Large intestine (tissue), 3 donors: Measurements from ENCODE around the gene MYH11. TPM values are rescaled to one million over a fixed set of nuclear protein-coding genes. Genes with fewer than 3 reads are reported as not detected.
A peak's percentile ranks its signal among the peaks of the same experiment; 100 is the strongest.

Experiments
- DNase-seq, 2 donors: peaks; one replicate each; pipeline versions ENCODE4 v3.0.0 to v3.0.0-alpha.2; 2013
- H3K27ac ChIP-seq: one replicate; pipeline ENCODE4 v1.5.1; 2013; ENCODE audit warnings: low read length
- H3K27me3 ChIP-seq: 2 replicates; pipeline ENCODE4 v1.6.1; 2013; ENCODE audit warnings: low read length; ENCODE audit not compliant: control insufficient read depth, insufficient read depth
- H3K36me3 ChIP-seq: 2 replicates; pipeline ENCODE4 v1.6.1; 2013; ENCODE audit warnings: low read length; ENCODE audit not compliant: control insufficient read depth, insufficient read depth
- H3K4me1 ChIP-seq: one replicate; pipeline ENCODE4 v1.6.1; 2013; ENCODE audit warnings: low read length; ENCODE audit not compliant: control insufficient read depth, insufficient read depth
- H3K4me3 ChIP-seq: one replicate; pipeline ENCODE4 v1.5.1; 2013; ENCODE audit warnings: low read length
- H3K9me3 ChIP-seq: one replicate; pipeline ENCODE4 v1.6.1; 2013; ENCODE audit warnings: mild to moderate bottlenecking, low read depth, low read length, moderate library complexity; ENCODE audit not compliant: control insufficient read depth
- WGBS: methylation state at CpG from one replicate; pipeline ENCODE4 v1.1.5; 2013; ENCODE audit warnings: low lambda C conversion rate; ENCODE audit not compliant: insufficient coverage; 5-methylcytosine and 5-hydroxymethylcytosine counted together
- polyA plus RNA-seq: library from polyadenylated mRNA; unstranded; fragments of 120-200 nt; gene quantifications from one replicate; pipeline ENCODE4 v1.2.1, GENCODE V29; 2013

MYH11 gene
- polyA plus RNA-seq, 1 donor = 401 TPM

DNA sequence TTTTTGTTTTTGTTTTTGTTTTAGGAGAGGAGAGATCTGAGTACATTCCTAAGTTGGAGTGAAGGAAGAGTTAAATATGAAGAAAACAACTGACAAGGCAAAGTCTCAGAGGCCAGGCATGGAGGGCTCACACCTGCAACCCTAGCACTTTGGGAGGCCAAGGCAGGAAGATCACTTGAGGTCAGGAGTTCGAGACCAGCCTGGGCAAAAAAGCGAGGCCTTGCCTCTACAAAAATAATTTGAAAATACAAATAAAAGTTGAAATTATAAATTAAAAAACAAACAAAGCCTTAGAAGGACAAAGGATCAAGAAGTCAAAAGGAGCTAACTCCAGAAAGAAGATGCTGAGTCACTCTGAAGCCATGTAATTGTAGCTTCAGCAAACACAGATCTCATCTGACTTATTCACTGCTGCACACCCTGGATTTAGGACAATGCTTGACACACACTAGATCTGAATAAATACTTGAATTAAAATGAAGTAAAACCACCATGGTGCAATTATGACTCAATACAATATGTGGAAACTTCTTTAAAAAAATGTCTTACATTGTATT lies 22.5 kb upstream of the MYH11 start:
- WGBS = 100% methylated on average over 2 of the region's 2 CpGs
- no peaks in the 10 kb centered on the region for H3K9me3 ChIP-seq
- no peaks in the 10 kb centered on the region for H3K27me3 ChIP-seq
- DNase-seq = no peak
- H3K4me1 ChIP-seq = no peaks in the 10 kb centered on the region
- H3K36me3 ChIP-seq = peaks cover 36% of the 10 kb centered on the region
- H3K4me3 ChIP-seq = no peak overlapping the region
- H3K27ac ChIP-seq = no peak overlapping the region

DNA sequence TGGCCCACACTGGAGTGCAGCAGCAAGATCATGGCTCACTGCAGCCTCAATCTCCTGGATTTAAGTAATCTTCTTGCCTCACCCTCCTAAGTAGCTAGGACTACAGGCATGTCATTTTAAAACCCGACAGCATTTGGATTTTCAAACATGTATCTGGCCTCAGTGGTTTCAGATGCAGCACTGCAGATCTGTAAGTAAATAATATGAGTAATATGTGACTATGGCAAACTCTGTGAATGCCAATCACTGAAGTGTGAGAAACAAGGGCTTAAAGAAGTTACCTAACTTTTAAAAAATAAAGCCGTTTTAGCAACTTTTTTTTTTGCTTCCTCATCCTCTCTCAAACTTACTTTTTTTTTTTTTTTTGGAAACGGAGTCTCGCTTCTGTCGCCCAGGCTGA lies 19.7 kb upstream of the MYH11 start:
- Histone ChIP-seq H3K27ac (no peak overlapping the region), H3K9me3 (no peaks in the 10 kb centered on the region), H3K4me3 (no peak overlapping the region), H3K36me3 (peaks cover 30% of the 10 kb centered on the region), H3K4me1 (no peaks in the 10 kb centered on the region), H3K27me3 (no peaks in the 10 kb centered on the region)
- DNase-seq = no peak
- 100% methylated on average over 1 of the region's 5 CpGs for WGBS

DNA sequence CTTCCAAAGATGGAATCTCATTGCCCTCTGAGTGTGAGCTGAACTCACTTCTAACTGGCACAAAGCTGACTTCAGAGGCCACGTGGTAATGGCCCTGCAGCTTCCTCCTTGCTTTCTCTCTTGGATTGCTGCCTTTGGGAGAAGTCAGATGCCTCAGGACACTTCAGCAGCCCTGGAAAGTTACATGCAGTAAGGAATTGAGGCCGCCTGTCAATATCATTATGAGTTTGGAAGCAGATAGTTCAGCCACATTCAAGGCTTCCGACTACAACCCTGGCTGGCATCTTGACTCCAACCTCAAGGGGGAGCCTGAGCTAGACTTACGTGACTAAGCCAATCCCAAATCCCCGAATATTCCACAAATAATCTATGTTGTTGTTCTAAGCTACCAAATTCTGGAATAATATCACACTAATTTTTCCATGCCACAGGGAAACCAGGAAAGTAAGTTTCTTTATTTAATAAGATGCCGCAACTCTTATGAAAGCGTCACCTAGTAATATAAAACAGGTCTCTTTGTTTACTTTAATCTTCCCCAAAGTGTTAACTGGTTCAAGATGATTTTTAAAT lies 18.0 kb upstream of the MYH11 start:
- Histone ChIP-seq H3K4me3 (no peak overlapping the region), H3K27me3 (no peaks in the 10 kb centered on the region), H3K36me3 (peaks cover 37% of the 10 kb centered on the region), H3K27ac (no peak overlapping the region), H3K9me3 (no peaks in the 10 kb centered on the region), H3K4me1 (no peaks in the 10 kb centered on the region)
- peak in 1 of 2 donors; percentile 36 for DNase-seq
- no CpG with 5 or more reads among the region's 7 CpGs for WGBS

DNA sequence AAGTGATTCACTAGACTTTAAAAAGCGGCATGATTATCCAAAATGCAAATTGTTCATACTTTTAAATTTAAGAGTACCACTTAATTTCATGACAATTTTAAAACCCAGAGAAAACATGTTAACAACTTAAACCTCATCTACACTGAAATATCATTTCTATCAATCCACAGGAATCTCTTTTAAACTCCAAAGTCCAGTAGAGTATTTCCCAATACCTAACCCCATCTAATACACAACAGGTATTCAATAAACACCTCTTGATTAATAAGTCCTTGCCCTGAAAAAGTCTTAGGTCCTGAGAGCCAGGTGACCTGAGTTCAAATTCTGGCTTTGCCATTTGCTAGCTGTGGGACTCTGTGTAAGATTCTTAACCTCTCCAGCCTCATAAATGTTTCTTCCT lies 16.9 kb upstream of the MYH11 start:
- Histone ChIP-seq H3K27ac (no peak overlapping the region), H3K36me3 (peaks cover 35% of the 10 kb centered on the region), H3K4me3 (no peak overlapping the region), H3K9me3 (no peaks in the 10 kb centered on the region), H3K4me1 (no peaks in the 10 kb centered on the region), H3K27me3 (no peaks in the 10 kb centered on the region)
- WGBS = no CpG with 5 or more reads among the region's 1 CpG
- DNase-seq = no peak

DNA sequence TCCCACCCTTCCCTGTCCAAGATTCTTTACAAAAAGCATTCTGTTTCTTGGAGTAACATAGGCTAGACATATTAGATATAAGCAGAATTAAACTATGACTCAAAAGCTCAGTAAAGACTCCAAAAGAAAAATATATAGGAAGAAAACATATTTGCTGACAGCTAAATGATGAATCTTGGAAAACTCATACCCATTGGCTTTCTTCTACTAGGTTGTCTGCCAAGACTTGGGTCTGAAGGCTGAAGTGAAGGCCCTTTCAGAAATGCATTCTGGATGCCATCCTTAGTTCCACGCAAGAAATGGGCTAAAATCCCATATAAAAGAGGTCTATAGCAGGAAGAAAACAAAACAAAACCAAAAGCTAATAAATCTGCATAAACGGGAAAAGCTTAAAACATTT lies 16.5 kb upstream of the MYH11 start:
- Histone ChIP-seq H3K27me3 (no peaks in the 10 kb centered on the region), H3K4me3 (no peak overlapping the region), H3K27ac (no peak overlapping the region), H3K4me1 (no peaks in the 10 kb centered on the region), H3K36me3 (peaks cover 33% of the 10 kb centered on the region), H3K9me3 (no peaks in the 10 kb centered on the region)
- 100% methylated on average over 2 of the region's 2 CpGs for WGBS
- DNase-seq = no peak

DNA sequence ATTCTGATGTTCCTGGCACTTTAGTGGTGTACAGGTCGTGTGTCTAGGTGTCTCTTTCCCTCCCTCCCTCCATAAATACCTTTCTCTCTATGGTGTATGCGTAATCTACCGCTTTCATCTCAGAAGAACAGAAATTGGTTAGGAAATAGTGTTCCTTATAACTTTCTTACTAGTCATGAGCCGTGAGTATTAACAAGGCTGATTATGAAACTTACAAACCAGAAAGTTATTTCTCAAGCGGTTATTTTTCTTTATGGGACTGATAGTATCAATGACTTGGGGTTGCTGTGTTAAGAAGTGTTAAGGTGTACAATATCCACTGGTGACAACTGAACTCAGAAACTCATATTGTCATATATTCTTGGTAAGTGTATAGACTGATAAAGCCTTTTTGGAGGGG lies 13.2 kb upstream of the MYH11 start:
- DNase-seq = no peak
- H3K9me3 ChIP-seq = no peaks in the 10 kb centered on the region
- H3K27ac ChIP-seq = no peak overlapping the region
- H3K36me3 ChIP-seq = peaks cover 38% of the 10 kb centered on the region
- H3K4me1 ChIP-seq = no peaks in the 10 kb centered on the region
- H3K27me3 ChIP-seq = no peaks in the 10 kb centered on the region
- WGBS = 96% methylated on average over 4 of the region's 5 CpGs
- H3K4me3 ChIP-seq = no peak overlapping the region

DNA sequence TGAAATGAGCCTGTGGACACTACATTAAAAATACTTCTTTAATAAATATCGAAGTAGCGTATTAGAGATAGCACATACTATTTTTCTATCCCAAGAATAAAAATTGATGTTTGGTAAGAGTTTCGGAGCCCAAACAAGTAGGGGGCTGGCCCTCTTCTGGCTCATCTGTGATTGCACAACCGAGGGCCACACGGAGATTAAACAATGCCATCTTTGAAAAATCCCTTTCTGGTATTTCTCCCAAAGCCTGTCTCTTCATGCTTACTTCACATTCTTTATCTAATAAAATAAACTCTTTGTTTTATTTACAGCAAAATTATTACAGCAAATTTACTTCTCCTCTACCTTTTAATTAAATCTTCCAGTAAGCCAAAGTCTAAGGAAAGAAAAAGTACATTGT lies 9.6 kb upstream of the MYH11 start:
- no peak for DNase-seq
- no peaks in the 10 kb centered on the region for H3K27me3 ChIP-seq
- no CpG with 5 or more reads among the region's 5 CpGs for WGBS
- H3K9me3 ChIP-seq = no peaks in the 10 kb centered on the region
- no peak overlapping the region for H3K27ac ChIP-seq
- H3K4me1 ChIP-seq = no peaks in the 10 kb centered on the region
- no peak overlapping the region for H3K4me3 ChIP-seq
- peaks cover 27% of the 10 kb centered on the region for H3K36me3 ChIP-seq

DNA sequence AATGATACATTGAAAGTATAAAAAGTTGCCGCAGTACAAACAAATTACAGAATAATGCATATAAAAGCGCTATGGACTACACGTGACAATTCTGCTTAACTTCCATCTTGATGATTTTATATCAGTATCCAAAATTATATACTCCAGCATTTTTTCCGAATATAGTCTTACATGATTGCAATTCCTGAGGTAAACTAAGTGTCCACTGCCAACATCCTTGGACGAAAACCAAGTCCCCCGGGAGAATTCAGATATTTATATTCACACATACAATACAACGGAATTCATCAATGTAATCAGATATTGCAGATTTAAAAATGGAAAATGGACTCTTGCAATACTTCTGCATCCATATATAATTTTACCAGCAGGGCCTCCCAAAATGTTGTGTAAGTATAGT lies 8.9 kb upstream of the MYH11 start:
- Histone ChIP-seq H3K27me3 (no peaks in the 10 kb centered on the region), H3K27ac (no peak overlapping the region), H3K36me3 (peaks cover 25% of the 10 kb centered on the region), H3K4me3 (no peak overlapping the region), H3K4me1 (no peaks in the 10 kb centered on the region), H3K9me3 (no peaks in the 10 kb centered on the region)
- no CpG with 5 or more reads among the region's 7 CpGs for WGBS
- DNase-seq = no peak

DNA sequence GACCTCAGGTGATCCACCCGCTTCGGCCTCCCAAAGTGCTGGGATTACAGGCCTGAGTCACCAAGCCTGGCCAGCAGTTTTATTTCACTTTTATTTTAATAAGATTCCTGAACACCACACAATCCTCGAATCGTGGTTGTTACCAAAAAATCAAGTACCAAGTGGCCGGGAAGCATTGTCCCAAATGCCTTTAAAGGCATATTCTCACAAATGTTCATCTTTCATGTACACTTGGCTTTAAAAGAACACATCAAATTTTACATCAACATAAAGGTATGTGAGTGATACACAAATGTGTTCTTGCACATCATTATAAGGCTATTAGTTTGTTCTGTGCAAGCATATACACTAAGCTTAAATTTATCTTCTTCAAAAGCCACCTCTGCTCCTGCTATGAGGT lies 8.1 kb upstream of the MYH11 start:
- Histone ChIP-seq H3K4me1 (no peaks in the 10 kb centered on the region), H3K27me3 (no peaks in the 10 kb centered on the region), H3K4me3 (no peak overlapping the region), H3K9me3 (no peaks in the 10 kb centered on the region), H3K36me3 (peaks cover 20% of the 10 kb centered on the region), H3K27ac (no peak overlapping the region)
- no peak for DNase-seq
- WGBS = no CpG with 5 or more reads among the region's 5 CpGs

DNA sequence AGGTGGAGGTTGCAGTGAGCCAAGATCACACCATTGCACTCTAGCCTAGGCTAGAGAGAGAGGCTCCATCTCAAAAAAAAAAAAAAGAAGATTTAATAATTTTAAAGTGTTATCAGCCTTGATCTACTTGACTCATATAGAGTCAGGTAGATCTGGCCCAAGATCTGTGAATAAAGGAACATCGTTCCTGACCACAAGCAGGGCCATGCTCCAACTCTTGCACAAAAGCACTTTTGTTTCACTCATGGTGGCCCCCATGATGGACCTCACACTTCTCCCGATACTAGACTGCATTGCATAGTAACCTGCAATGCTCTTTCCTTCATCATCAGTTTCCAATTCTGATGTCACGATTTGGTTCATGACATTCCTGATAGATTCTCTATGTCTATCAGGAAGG lies 5.2 kb upstream of the MYH11 start:
- Histone ChIP-seq H3K27ac (no peak overlapping the region), H3K9me3 (peaks cover 2% of the 10 kb centered on the region), H3K4me1 (no peaks in the 10 kb centered on the region), H3K4me3 (no peak overlapping the region), H3K27me3 (peaks cover 19% of the 10 kb centered on the region), H3K36me3 (peaks cover 10% of the 10 kb centered on the region)
- DNase-seq = no peak
- WGBS = 80% methylated on average over 2 of the region's 3 CpGs
